Esophagus muscularis mucosa (tissue), 4 donors: ENCODE data around the gene MOB2. TPM values are rescaled to one million over a fixed set of nuclear protein-coding genes. Genes with fewer than 3 reads are reported as not detected.
"Not testable (repeated sequence)": the region's sequence is repeated elsewhere in the genome, so short reads cannot be mapped to it uniquely, and the experiment has no call there.

Experiments used
- DNase-seq: peaks from one replicate; pipeline ENCODE4 v3.0.0-alpha.2; 2017; ENCODE audit errors: extremely low spot score
- H3K27ac ChIP-seq, 4 donors: fragments of 200-600 bp; sonication (generic); replicated peaks in 1 of 4; 1 replicate in 3 of 4; 2 replicates in 1 of 4; pipeline ENCODE4 v1.5.1; 2016 to 2019; ENCODE audit warnings: mild to moderate bottlenecking in 1 of 4
- H3K27me3 ChIP-seq, 4 donors: fragments of 200-600 bp; sonication (generic); one replicate each; pipeline versions ENCODE4 v1.5.1 to v1.6.0; 2016 to 2019
- H3K36me3 ChIP-seq, 4 donors: fragments of 200-600 bp; sonication (generic); one replicate each; pipeline ENCODE4 v1.5.1; 2016 to 2019
- H3K4me1 ChIP-seq, 4 donors: fragments of 200-600 bp; sonication (generic); one replicate each; pipeline ENCODE4 v1.5.1; 2016 to 2019
- H3K4me3 ChIP-seq, 4 donors: fragments of 200-600 bp; sonication (generic); 1 replicate in 2 of 4; 2 replicates in 2 of 4; pipeline ENCODE4 v1.5.1; 2016 to 2019; ENCODE audit warnings: mild to moderate bottlenecking in 4 of 4, moderate library complexity in 1 of 4
- H3K9me3 ChIP-seq, 4 donors: fragments of 200-600 bp; sonication (generic); 1 replicate in 3 of 4; 2 replicates in 1 of 4; pipeline ENCODE4 v1.5.1; 2016 to 2019
- EP300 ChIP-seq: sonication (generic); formaldehyde crosslinking; IDR thresholded peaks from one replicate; pipeline ENCODE4 v1.6.1; 2017; ENCODE audit warnings: antibody characterized with exemption
- POLR2A ChIP-seq: fragments of 450-650 bp; IDR thresholded peaks from one replicate; pipeline ENCODE4 v1.6.1; 2017; ENCODE audit warnings: antibody characterized with exemption, moderate library complexity, mild to moderate bottlenecking, low read depth
- POLR2AphosphoS5 ChIP-seq, 2 donors: sonication (generic); formaldehyde crosslinking; IDR thresholded peaks; one replicate each; pipeline ENCODE4 v1.6.1; 2017; ENCODE audit warnings: antibody characterized with exemption in 2 of 2
- WGBS: methylation state at CpG from one replicate; pipeline ENCODE4 v1.1.5; 2018; 5-methylcytosine and 5-hydroxymethylcytosine counted together
- intact Hi-C: fragments of 100-400 bp; cut with DNase I; formaldehyde crosslinking; loops from one replicate; pipeline ENCODE4 v1.15.1; 2023
- total RNA-seq, 4 donors: library from RNA; depleted of rRNA; stranded (reverse); fragments of >200 nt; gene quantifications; one replicate each; pipeline versions ENCODE4 v1.1.0 to v1.2.1, GENCODE V29; 2016
- TF ChIP-seq, protein P1 (sequence below), 3 experiments: fragments of 200-600 bp in 2 of 3; fragments of 450-650 bp in 1 of 3; sonication (generic) in 2 of 3; IDR thresholded peaks; one replicate each; pipeline ENCODE4 v1.5.1; 2017 to 2019; ENCODE audit warnings: antibody characterized with exemption in 3 of 3, mild to moderate bottlenecking in 2 of 3, moderate library complexity in 1 of 3

MOB2 gene
- total RNA-seq, 4 donors from 2014 or later: 66.6 to 115 (median 89.5) TPM

GRCh38 chr11:1433568-1433967, 53.0 kb downstream of the MOB2 start:
- 87% methylated on average over 9 of the region's 15 CpGs for WGBS
- Histone ChIP-seq H3K9me3 (no peaks in the 10 kb centered on the region), H3K27ac (no peak overlapping the region), H3K4me1 (peaks cover 7 to 22% (median 12%) of the 10 kb centered on the region in 4 donors), H3K27me3 (peaks cover 0 to 55% (median 18%) of the 10 kb centered on the region in 4 donors), H3K36me3 (no peaks in the 10 kb centered on the region), H3K4me3 (no peak overlapping the region)
- TF ChIP-seq EP300 (no peak), POLR2A (no peak), POLR2AphosphoS5 (IDR thresholded peaks at IDR 0.05) (no peak)
- TF ChIP-seq, protein P1, sequence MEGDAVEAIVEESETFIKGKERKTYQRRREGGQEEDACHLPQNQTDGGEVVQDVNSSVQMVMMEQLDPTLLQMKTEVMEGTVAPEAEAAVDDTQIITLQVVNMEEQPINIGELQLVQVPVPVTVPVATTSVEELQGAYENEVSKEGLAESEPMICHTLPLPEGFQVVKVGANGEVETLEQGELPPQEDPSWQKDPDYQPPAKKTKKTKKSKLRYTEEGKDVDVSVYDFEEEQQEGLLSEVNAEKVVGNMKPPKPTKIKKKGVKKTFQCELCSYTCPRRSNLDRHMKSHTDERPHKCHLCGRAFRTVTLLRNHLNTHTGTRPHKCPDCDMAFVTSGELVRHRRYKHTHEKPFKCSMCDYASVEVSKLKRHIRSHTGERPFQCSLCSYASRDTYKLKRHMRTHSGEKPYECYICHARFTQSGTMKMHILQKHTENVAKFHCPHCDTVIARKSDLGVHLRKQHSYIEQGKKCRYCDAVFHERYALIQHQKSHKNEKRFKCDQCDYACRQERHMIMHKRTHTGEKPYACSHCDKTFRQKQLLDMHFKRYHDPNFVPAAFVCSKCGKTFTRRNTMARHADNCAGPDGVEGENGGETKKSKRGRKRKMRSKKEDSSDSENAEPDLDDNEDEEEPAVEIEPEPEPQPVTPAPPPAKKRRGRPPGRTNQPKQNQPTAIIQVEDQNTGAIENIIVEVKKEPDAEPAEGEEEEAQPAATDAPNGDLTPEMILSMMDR (IDR thresholded peaks at IDR 0.05): no peak
- intact Hi-C loops: no loop called here
- no peak for DNase-seq

DNA sequence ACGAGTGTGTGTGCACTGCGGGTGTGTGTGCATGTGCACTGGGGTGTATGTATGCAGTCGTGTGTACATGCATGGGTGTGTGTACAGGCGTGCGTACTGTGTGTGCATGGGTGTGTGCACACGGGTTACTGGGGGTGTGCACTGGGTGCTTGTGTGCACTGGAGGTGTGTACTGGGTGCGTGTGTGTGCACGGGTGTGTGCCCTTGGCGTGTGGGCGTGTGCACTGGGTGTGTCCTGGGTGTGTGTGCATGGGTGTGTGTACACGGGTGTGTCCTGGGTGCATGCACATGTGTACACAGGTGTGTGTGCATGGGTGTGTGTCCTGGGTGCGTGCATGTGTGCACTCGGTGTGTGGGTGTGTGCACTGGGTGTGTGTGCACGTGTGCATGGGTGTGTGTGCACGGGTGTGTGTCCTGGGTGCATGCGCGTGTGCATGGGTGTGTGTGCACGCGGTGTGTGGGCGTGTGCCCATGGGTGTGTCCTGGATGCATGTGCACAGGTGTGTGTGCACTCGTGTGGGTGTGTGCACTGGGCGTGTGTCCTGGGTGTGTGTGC, 57.7 kb downstream of the MOB2 start:
- Histone ChIP-seq H3K9me3 (no peaks in the 10 kb centered on the region), H3K27me3 (peaks cover 0 to 49% (median 8%) of the 10 kb centered on the region in 4 donors), H3K36me3 (no peaks in the 10 kb centered on the region), H3K27ac (no peak overlapping the region), H3K4me3 (no peak overlapping the region), H3K4me1 (no peaks in the 10 kb centered on the region)
- WGBS: 90% methylated on average over 21 of the region's 22 CpGs
- no peak for DNase-seq
- intact Hi-C loops: no loop called here
- TF ChIP-seq, protein P1 (IDR thresholded peaks at IDR 0.05): no peak
- TF ChIP-seq POLR2A: no peak
- no peak for TF ChIP-seq EP300
- TF ChIP-seq POLR2AphosphoS5 (IDR thresholded peaks at IDR 0.05): no peak

GRCh38 chr11:1425439-1425838, 61.1 kb downstream of the MOB2 start:
- 65% methylated on average over 6 of the region's 17 CpGs for WGBS
- Histone ChIP-seq H3K27me3 (peaks cover 0 to 56% (median 6%) of the 10 kb centered on the region in 4 donors), H3K27ac (no peak overlapping the region), H3K36me3 (no peaks in the 10 kb centered on the region), H3K9me3 (peaks cover 0 to 2% (median under 1%) of the 10 kb centered on the region in 4 donors), H3K4me3 (no peak overlapping the region), H3K4me1 (no peaks in the 10 kb centered on the region)
- intact Hi-C loops: no loop called here
- TF ChIP-seq POLR2AphosphoS5 (IDR thresholded peaks at IDR 0.05) (no peak), EP300 (no peak), POLR2A (no peak)
- TF ChIP-seq, protein P1 (IDR thresholded peaks at IDR 0.05): no peak
- DNase-seq: no peak

DNA sequence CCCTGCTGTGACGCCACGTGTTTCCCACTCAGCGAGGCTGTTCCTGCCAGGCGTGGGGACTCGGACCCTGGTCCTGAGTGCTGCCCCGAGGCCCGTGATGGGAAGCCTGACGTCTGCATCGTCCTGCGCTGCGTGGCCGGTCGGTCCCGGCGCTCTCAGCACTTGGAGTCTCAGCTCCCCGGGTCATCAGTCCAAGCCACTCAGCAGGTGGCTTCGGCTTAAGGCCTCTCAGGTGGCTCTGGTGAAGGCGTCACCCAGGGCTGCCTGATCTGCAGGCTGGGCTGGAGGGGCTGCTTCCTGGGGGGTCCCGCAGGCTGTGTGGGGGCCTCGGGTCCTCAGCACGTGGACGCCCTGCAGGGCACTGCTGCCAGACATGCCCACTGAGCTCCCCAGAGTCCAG, 61.6 kb downstream of the MOB2 start:
- DNase-seq: no peak
- WGBS: 77% methylated on average over 4 of the region's 22 CpGs
- TF ChIP-seq, protein P1 (IDR thresholded peaks at IDR 0.05): no peak
- no peak for TF ChIP-seq POLR2A
- TF ChIP-seq EP300: no peak
- no peak for TF ChIP-seq POLR2AphosphoS5 (IDR thresholded peaks at IDR 0.05)
- Histone ChIP-seq H3K27ac (no peak overlapping the region), H3K4me3 (no peak overlapping the region), H3K4me1 (no peaks in the 10 kb centered on the region), H3K36me3 (no peaks in the 10 kb centered on the region), H3K27me3 (peaks cover 0 to 56% (median 6%) of the 10 kb centered on the region in 4 donors), H3K9me3 (peaks cover 0 to 7% (median 3%) of the 10 kb centered on the region in 4 donors)
- intact Hi-C loops: no loop called here

- peaks cover 0 to 56% (median 6%) of the 10 kb centered on the region in 4 donors for H3K27me3 ChIP-seq
- intact Hi-C loops, H3K36me3 ChIP-seq, H3K4me1 ChIP-seq, H3K4me3 ChIP-seq, DNase-seq, H3K27ac ChIP-seq: not testable (repeated sequence)
- WGBS: 100% methylated on average over 4 of the region's 22 CpGs
- H3K9me3 ChIP-seq: peaks cover 0 to 21% (median 19%) of the 10 kb centered on the region in 4 donors
These were observed 63.2 kb downstream of the MOB2 start for GRCh38 chr11:1423406-1423805.
